Tibial artery (tissue), 4 donors: ENCODE results near the gene LHPP.

Experiments
- DNase-seq, 2 donors: peaks; one replicate each; pipeline ENCODE4 v3.0.0-alpha.2; 2019
- H3K27ac ChIP-seq, 2 donors: fragments of 200-600 bp; sonication (generic) in 1 of 2; 1 replicate in 1 of 2; 2 replicates in 1 of 2; pipeline ENCODE4 v1.5.1; 2018 to 2019; ENCODE audit warnings: mild to moderate bottlenecking in 1 of 2
- H3K27me3 ChIP-seq, 2 donors: fragments of 200-600 bp; sonication (generic) in 1 of 2; one replicate each; pipeline versions ENCODE4 v1.5.1 to v1.6.0; 2016 to 2019
- H3K36me3 ChIP-seq, 3 donors: fragments of 200-600 bp; sonication (generic) in 2 of 3; one replicate each; pipeline ENCODE4 v1.5.1; 2016 to 2019; ENCODE audit warnings: mild to moderate bottlenecking in 2 of 3
- H3K4me1 ChIP-seq, 4 donors: fragments of 200-600 bp; sonication (generic) in 2 of 4; 1 replicate in 3 of 4; 2 replicates in 1 of 4; pipeline ENCODE4 v1.5.1; 2016 to 2019
- H3K4me3 ChIP-seq, 2 donors: fragments of 200-600 bp; sonication (generic) in 1 of 2; 1 replicate in 1 of 2; 2 replicates in 1 of 2; pipeline ENCODE4 v1.5.1; 2018 to 2019; ENCODE audit warnings: mild to moderate bottlenecking in 2 of 2
- H3K9me3 ChIP-seq, 3 donors: fragments of 200-600 bp; sonication (generic) in 1 of 3; one replicate each; pipeline ENCODE4 v1.5.1; 2016 to 2019
- intact Hi-C: fragments of 100-400 bp; cut with DNase I; formaldehyde crosslinking; loops from one replicate; pipeline ENCODE4 v1.15.0; 2023; ENCODE audit warnings: low total_unique reads
- TF ChIP-seq, protein P1 (sequence below), 2 experiments: fragments of 200-600 bp in 1 of 2; fragments of 450-650 bp in 1 of 2; IDR thresholded peaks; one replicate each; pipeline ENCODE4 v1.5.1; 2017 to 2019; ENCODE audit warnings: antibody characterized with exemption in 2 of 2, mild to moderate bottlenecking in 1 of 2, moderate library complexity in 1 of 2

LHPP gene

DNA sequence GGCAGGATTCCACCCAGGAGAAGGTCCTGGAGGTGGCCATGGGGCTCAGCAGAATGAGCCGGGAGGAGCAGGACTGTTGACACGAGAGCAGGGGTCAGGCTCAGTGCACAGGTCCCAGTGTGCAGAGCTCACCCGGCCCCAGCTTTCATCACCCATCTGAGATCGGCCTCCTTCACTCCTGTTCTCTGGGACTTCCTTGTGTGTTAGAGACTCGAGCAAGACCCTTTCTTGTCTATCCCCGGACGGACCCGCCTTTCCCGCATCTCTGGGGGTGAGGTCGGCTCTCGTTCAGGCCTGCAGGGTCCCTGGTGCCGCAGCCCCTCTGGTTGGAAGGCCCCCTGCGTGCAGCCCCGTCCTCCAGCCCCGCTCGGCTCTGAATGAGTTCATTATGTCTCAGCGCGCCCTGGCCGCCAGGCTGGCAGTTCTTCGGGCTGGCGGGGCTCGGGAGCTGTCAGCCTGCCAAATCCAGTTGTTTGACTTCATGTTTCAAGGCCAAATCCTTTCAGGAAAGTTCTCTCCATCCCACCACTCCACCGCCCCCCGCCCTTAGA is 127.9 kb downstream of the LHPP start:
- TF ChIP-seq, protein P1, sequence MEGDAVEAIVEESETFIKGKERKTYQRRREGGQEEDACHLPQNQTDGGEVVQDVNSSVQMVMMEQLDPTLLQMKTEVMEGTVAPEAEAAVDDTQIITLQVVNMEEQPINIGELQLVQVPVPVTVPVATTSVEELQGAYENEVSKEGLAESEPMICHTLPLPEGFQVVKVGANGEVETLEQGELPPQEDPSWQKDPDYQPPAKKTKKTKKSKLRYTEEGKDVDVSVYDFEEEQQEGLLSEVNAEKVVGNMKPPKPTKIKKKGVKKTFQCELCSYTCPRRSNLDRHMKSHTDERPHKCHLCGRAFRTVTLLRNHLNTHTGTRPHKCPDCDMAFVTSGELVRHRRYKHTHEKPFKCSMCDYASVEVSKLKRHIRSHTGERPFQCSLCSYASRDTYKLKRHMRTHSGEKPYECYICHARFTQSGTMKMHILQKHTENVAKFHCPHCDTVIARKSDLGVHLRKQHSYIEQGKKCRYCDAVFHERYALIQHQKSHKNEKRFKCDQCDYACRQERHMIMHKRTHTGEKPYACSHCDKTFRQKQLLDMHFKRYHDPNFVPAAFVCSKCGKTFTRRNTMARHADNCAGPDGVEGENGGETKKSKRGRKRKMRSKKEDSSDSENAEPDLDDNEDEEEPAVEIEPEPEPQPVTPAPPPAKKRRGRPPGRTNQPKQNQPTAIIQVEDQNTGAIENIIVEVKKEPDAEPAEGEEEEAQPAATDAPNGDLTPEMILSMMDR (IDR thresholded peaks at IDR 0.05): no peak
- H3K4me1 ChIP-seq: peaks cover 0 to 25% (median 21%) of the 10 kb centered on the region in 4 donors
- intact Hi-C loops: no loop called here
- no peaks in the 10 kb centered on the region for H3K27me3 ChIP-seq
- peak overlapping the region; percentile 54 to 55 for H3K27ac ChIP-seq
- H3K4me3 ChIP-seq: peak overlapping the region; percentile 15 to 41
- H3K36me3 ChIP-seq: no peaks in the 10 kb centered on the region
- DNase-seq: peak in 1 of 2 donors; percentile 79
- no peaks in the 10 kb centered on the region for H3K9me3 ChIP-seq

DNA sequence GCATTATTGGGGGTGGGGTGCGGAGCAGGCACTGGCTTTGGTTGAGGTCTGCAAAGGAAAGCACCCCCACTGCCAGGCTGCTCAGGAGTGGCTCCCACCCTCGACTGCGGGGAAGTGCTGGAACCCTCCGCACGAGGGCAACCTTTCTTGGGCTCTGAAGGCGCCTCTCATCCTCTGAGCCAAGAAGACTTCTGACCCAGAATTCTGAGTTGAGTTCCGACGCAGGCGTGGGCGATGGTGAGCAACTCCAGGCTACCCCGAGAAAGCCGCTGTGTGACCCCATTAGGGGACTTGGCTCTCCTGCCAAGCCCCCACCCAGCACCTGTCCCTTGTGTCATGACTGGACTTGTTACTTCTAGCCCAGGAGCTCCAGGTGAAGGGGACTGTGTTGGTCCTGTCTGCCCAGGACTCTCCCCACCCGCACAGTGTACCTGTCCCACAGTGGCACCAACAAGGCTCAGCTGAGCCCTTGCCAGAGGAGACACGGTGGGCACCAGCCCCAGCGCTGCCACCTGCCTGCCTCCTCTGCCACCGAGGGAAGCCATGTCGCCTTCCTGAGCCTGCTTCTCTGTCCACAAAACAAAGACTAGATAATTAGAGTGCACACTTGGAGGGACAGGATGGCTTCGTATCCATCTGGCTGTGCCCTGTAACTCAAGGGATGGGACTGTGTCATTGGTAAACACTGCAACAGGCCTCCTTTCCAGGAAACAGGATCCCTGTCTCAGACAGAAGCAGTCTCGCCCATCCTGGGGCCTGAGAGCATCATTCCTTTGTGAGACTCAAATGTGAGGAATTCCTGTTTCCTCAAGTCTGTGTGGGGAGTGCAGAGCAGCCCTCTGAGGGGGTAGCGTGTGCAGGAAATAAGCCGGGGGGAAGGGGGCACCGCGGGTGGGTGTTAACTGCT is 128.8 kb downstream of the LHPP start:
- intact Hi-C loops: no loop called here
- no peaks in the 10 kb centered on the region for H3K27me3 ChIP-seq
- peaks cover 0 to 25% (median 21%) of the 10 kb centered on the region in 4 donors for H3K4me1 ChIP-seq
- DNase-seq: no peak
- H3K9me3 ChIP-seq: no peaks in the 10 kb centered on the region
- H3K27ac ChIP-seq: peak overlapping the region; percentile 54 to 55
- TF ChIP-seq, protein P1 (IDR thresholded peaks at IDR 0.05): no peak
- H3K36me3 ChIP-seq: no peaks in the 10 kb centered on the region
- H3K4me3 ChIP-seq: no peak overlapping the region

DNA sequence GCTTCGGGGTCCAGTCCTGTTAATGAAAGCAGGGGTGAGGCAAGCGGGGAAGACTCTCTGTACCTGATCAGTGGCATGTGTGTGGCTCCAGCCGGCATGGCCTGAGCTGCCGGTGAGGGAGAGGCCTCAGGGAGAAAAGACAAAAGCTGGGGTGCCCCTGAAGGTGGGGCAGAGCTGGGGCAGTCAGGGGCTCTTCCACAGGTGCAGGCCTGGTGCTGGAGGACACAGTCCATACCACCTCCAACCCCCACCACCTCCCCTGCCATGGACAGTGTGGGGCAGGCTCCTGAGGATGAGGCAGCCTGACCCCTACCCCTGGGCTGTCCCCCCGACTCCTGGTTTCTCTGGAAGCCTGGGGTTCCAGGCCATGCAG is 129.5 kb downstream of the LHPP start:
- intact Hi-C loops: no loop called here
- H3K27ac ChIP-seq: no peak overlapping the region

DNA sequence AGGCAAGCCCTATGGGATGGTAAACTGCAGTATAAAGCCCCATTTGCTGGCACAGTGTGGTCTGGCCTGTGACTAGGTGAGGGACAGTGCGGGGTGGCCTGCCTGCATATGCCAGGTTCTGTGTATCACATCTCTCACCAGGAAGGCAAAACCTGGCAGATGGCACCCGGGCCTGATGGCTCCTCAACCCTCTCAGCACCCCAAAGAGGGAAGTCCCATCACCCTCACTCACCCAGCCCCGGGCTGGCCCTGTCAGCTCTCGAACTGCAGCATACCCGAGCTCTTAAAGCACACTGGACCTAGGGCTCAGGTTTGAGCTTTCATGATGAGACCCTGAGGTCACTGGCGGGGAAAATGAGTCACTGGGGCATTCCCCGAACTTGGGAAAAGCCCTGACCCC is 130.5 kb downstream of the LHPP start:
- TF ChIP-seq, protein P1 (IDR thresholded peaks at IDR 0.05): no peak
- no peak for DNase-seq
- intact Hi-C loops: no loop called here

More for the DNA sequence above, 129.5 kb downstream of the LHPP start:
- Histone ChIP-seq H3K27me3 (no peaks in the 10 kb centered on the region), H3K4me1 (peaks cover 0 to 25% (median 21%) of the 10 kb centered on the region in 4 donors), H3K36me3 (no peaks in the 10 kb centered on the region), H3K9me3 (no peaks in the 10 kb centered on the region), H3K4me3 (no peak overlapping the region)
- DNase-seq: no peak
- TF ChIP-seq, protein P1 (IDR thresholded peaks at IDR 0.05): no peak

DNA sequence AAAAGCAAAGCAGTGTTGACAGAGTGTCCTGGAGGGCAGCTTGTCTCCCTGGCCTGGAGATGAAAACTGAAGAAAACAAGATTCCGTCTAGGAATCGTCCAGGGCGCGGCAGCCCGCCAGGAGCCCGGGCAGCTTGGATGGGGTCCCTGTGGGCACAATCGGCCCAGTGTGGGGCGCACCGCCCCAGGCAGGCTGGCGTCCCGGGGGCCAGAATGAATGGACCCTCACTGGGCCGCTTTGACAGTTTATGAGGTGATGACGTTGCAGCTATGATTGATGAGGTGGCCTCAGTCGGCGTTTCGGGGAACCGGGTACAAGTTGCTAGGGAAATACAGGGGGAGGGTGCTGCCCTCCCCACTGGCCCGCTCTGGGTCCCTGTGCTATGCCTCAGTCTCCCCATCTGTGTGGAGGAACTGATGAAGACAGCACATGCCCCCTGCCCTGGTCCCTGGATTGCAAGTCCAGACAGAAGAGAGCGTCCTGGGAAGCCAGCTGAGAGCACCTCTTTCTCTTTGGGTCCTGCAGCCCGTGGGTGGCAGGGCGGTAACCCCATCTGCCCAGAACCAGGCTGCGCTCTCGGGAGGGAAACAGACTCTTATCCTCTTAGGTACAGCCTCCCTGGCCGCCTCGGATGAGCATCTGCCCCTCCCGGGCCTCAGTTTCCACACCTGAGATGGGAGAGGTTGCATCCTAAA is 131.3 kb downstream of the LHPP start:
- Histone ChIP-seq H3K4me3 (no peak overlapping the region), H3K4me1 (peaks cover 0 to 22% (median 20%) of the 10 kb centered on the region in 4 donors), H3K9me3 (no peaks in the 10 kb centered on the region), H3K36me3 (no peaks in the 10 kb centered on the region), H3K27me3 (no peaks in the 10 kb centered on the region), H3K27ac (no peak overlapping the region)
- intact Hi-C loops: no loop called here
- TF ChIP-seq, protein P1 (IDR thresholded peaks at IDR 0.05): no peak
- no peak for DNase-seq

More for the DNA sequence above, 130.5 kb downstream of the LHPP start:
- Histone ChIP-seq H3K4me1 (peaks cover 0 to 25% (median 21%) of the 10 kb centered on the region in 4 donors), H3K27me3 (no peaks in the 10 kb centered on the region), H3K4me3 (no peak overlapping the region), H3K27ac (no peak overlapping the region), H3K9me3 (no peaks in the 10 kb centered on the region), H3K36me3 (no peaks in the 10 kb centered on the region)
